Measurements from ENCODE around the gene ALOX15B.
"Not testable (repeated sequence)": the region's sequence is repeated elsewhere in the genome, so short reads cannot be mapped to it uniquely, and the experiment has no call there.

ALOX15B gene

GRCh38 chr17:8044819-8045810 is 6.3 kb downstream of the ALOX15B start:
- no peak for DNase-seq

GRCh38 chr17:8046306-8046928 is 7.6 kb downstream of the ALOX15B start:
- no peak for DNase-seq

DNA sequence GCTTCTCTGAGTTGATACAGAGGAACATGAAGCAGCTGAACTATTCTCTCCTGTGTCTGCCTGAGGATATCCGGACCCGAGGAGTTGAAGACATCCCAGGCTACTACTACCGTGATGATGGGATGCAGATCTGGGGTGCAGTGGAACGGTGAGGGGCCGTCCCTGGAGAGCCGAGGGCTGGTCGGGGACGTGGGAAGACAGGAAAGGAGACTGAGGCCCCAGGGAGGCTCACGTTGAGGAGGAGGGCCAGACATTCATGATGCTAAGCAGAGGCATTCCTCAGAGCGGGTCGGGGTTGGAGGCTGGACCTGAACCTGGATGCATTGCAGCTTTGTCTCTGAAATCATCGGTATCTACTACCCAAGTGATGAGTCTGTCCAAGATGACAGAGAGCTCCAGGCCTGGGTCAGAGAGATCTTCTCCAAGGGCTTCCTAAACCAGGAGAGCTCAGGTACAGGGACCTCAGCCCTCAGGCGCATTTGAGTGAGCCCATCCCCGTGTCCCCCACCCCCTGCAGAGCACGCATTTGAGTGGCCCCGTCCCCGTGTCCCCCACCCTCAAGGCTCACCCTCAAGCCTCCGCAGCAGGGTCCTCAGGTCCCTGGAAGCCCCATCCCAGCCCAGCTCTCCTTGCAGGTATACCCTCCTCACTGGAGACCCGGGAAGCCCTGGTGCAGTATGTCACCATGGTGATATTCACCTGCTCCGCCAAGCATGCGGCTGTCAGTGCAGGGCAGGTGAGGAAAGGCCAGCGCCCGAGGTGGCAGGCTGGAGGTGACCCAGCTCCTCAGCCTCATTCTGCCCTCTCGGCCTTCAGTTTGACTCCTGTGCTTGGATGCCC is 8.3 kb downstream of the ALOX15B start:
- DNase-seq, result no peak

GRCh38 chr17:8047769-8048110 is 8.9 kb downstream of the ALOX15B start:
- no peak for DNase-seq

GRCh38 chr17:8048236-8048635 is 9.4 kb downstream of the ALOX15B start:
- no peak for DNase-seq

DNA sequence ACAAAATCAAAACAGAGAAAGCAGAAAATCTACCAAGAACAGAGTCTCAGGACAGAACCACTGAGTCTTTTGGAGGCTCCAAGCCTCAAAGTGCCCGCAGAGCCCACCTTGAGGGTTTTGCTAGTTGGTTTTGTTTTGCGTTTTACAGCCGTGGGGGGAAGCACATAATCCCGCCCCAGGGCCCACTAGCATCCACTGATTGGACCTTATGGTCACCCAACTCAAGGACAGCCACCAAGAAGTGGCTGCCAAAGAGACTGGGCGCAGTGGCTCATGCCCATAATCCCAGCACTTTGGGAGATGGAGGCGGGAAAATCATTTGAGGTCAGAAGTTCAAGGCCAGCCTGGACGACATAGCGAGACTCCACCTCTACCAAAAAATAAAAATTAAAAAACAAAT is 9.9 kb downstream of the ALOX15B start:
- DNase-seq, result no peak

DNA sequence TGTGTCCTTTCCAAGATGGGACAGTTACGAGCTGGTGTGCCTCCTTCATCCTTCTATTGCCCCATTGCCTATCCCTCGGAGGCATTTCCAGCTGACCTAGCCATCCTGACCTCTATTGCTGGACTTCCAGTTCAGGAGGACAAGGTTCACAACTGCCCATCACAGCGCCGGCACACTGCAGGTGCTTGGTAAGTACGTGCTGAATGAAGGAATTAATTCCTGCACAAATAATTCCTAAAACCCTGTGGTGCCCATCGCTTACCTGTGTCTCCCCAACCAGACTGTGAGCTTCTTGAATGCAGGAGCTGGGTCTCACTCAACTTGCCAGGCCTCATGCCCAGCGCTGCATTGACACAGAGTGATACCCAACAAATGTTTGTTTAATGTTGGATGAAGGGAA is 13.0 kb downstream of the ALOX15B start:
- no peak for DNase-seq

DNA sequence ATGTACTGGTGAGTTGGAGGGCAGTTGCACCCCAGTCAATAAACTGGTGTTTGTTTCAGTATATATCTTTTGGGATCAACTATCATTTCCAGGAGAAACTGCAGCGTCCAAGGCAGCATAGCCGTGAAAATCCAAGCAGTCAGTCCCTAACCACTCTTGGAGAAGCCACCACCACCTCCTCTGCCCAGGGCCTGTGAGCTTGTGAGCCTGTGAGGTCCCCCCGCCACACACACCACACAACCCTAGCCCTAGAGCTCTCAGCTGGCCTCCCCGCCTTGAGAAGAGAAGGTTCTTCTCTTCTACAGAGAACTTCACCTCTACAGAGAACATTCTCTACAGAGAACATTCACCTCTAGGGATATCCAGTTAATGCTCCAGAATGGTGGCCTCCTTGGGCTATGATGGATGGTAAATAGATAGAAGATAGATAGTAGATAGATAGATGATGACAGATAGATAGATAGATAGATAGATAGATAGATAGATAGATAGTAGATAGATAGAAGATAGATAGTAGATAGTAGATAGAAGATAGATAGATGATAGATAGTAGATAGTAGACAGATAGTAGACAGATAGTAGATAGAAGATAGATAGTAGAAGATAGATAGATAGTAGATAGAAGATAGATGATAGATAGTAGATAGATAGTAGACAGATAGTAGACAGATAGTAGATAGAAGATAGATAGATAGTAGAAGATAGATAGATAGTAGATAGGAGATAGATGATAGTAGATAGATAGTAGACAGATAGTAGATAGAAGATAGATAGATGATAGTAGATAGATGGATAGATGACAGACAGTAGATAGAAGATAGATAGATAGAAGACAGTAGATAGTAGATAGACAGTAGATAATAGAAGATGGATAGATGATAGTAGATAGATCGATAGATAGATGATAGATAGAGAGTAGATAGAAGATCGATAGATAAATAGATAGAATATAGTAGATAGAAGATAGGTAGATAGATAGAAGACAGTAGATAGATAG is 13.7 kb downstream of the ALOX15B start:
- no peak for DNase-seq

GRCh38 chr17:8053600-8053999 is 14.7 kb downstream of the ALOX15B start:
- no peak for DNase-seq

GRCh38 chr17:8055851-8056231 is 17.0 kb downstream of the ALOX15B start:
- no peak for DNase-seq

DNA sequence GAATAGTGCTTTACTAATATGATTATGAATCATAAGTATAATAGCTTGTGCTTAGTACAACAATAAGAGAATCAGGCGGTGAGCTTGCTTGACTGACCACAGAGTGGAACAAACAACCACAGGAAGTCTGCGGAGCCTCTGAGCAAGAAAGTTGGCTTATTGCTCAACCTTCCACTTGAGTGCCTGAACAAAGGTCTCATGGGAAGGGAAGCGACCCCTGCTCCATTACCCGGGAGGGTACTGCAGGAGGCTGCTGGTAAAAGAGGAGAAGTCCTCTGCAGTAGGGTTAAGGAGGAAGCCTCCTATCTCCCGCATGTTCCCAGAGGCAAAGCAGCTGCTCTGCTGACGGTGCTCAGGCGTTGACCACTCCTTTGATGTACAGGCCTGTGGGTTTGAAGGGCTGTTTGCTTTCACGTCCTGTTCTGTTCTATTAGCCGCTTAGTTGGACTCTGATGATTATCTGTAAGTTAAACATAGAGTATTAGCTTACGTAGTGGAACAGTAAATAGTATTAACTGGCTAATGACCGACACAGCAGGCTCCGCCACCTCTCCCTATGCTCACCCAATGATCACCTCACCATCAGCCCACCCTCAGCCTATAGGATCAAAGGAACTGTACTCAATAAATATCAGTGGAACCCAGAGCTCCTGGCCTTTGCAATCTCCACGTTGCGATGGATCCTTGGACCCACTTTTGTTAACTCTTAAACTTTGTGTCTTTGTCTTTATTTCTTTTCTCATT is 17.5 kb downstream of the ALOX15B start:
- DNase-seq, result peak; percentile 93

DNA sequence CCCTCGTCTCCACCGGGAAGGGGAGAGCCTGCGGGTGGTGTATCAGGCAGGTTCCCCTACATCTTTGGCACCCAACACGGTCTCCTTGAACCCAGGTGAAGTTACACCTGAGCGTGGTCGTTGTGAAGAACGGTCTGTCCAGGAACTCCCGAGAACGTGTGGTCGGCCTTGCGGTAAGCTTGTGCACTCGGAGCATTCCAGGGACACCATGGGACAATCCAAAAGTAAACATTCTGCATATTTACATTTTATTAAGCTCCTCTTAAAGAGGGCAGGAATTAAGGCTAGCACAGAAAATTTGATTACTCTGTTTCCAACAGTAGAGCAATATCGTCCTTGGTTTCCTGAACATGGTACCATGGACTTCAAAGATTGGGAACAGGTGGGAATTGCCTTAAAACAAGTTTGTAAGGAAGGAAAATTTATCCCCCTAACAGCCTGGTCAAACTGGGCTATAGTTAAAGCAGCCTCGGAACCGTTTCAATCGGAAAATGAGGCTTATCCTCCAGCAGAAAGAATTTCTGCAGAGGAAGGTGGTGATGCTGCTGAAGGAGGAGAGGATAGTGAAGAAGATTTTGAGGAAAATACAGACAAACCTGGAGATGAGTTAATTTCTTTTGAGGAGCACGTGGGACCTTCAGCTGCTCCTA is 18.2 kb downstream of the ALOX15B start:
- no peak for DNase-seq

DNA sequence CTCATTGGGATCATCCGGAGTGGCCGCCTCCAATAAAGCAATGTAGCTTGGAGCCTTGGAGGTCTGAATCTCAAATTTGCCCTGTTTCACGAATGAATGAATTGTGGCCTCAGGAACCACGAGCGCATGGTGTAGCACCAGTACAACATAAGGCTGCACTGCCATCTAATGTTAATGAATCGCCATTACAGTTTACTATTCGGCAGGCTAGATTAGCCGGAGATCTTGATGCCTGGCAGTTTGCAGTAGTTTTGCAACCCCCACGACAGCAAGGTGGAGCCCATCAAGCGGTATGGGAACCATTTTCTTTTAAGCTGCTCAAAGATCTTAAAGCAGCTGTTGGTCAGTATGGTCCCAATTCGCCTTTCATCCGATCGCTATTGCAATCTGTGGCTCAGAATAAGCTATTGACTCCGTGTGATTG is 18.8 kb downstream of the ALOX15B start:
- DNase-seq, result peak; percentile 94

DNA sequence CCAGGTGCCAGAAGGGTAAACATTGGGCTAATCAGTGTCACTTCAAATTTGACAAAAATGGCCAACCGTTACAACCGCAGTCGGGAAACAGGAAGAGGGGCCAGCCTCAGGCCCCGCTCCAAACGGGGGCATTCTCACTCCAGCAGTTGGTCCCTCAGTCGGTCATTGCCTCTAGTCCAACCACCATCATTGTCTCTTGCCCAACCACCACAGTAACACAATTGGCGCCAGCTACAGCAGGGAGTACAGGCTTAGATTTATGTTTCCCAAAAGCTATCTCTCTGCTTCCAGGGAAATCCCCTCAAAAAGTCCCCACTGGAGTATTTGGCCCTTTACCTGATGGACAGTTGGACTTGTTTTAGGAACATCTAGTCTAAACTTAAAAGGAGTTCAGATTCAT is 20.3 kb downstream of the ALOX15B start:
- DNase-seq, result peak; percentile 56

- DNase-seq, result peak; percentile 90
Observed at GRCh38 chr17:8060274-8060673, 21.4 kb downstream of the ALOX15B start.

DNA sequence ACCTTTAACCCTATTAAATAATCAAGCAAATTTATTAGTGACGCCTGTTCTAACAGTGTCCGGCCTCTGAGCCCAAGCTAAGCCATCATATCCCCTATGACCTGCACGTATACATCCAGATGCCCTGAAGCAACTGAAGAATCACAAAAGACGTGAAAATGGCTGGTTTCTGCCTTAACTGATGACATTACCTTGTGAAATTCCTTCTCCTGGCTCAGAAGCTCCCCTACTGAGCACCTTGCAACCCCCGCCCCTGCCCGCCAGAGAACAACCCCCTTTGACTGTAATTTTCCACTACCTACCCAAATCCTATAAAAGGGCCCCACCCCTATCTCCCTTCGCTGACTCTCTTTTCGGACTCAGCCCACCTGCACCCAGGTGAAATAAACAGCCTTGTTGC is 23.0 kb downstream of the ALOX15B start:
- DNase-seq, result not testable (repeated sequence)

GRCh38 chr17:8062435-8062806 is 23.6 kb downstream of the ALOX15B start:
- peak; percentile 89 for DNase-seq

DNA sequence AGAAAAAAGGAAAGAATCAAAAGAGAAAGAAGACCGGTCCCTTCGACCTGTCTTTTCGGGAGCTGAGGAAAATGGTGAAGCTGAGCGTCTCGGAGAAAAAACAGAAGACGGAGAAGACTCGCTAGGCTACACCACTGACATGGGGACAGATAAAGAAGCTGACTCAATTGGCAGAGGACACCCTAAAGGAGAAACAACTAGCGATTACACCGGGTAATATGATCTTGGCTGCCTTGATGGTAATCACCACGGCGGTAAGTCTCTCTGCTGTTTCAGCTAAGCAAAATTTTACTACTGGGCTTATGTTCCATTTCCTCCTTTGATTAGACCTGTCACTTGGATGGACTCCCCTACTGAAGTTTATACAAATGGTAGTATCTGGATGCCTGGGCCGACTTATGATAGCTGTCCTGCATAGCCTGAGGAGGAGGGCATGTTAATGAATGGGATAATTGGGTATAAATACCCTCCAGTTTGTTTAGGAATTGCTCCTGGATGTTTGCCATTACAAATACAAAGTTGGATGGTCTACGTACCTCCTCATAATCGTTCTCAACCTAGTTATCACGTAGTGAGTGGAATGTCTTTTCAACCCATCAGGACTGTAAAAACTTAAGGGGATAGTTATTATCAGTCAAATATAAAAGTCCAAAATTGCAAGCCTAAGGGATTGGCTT is 24.1 kb downstream of the ALOX15B start:
- peak; percentile 70 for DNase-seq

- DNase-seq, result no peak
Observed at GRCh38 chr17:8063761-8064534, 25.1 kb downstream of the ALOX15B start.

All from hematopoietic multipotent progenitor cell treated with erythropoietin and hydrocortisone succinate and interleukin-3 and kit ligand, for 4 days (in vitro differentiated cells).